Heart left ventricle (tissue), 16 donors: ENCODE data around the gene DZIP1. TPM values are rescaled to one million over a fixed set of nuclear protein-coding genes. Genes with fewer than 3 reads are reported as not detected.
A peak's percentile ranks its signal among the peaks of the same experiment; 100 is the strongest.

Experiments used
- ATAC-seq, 4 donors: fragments of 200-7000 bp; cut with Tn5 transposase; one replicate each; pipeline ENCODE4 v1.9.1; 2020 to 2022; ENCODE audit warnings: moderate library complexity in 4 of 4, mild to moderate bottlenecking in 3 of 4, moderate number of reproducible peaks in 1 of 4
- DNase-seq, 5 donors: peaks; one replicate each; pipeline ENCODE4 v3.0.0-alpha.2; 2020
- H3K27ac ChIP-seq, 12 donors: fragments of 200-600 bp; sonication (generic) in 4 of 12; one replicate each; pipeline versions ENCODE4 v1.5.0 to v1.8.0; 2016 to 2022; ENCODE audit warnings: mild to moderate bottlenecking in 2 of 12
- H3K27me3 ChIP-seq, 9 donors: fragments of 200-600 bp; sonication (generic) in 2 of 9; one replicate each; pipeline versions ENCODE4 v1.5.1 to v1.8.0; 2016 to 2022; ENCODE audit warnings: mild to moderate bottlenecking in 3 of 9
- H3K36me3 ChIP-seq, 9 donors: fragments of 200-600 bp; sonication (generic) in 2 of 9; one replicate each; pipeline versions ENCODE4 v1.5.0 to v1.8.0; 2018 to 2022; ENCODE audit warnings: mild to moderate bottlenecking in 2 of 9
- H3K4me1 ChIP-seq, 12 donors: fragments of 200-600 bp; sonication (generic) in 4 of 12; one replicate each; pipeline versions ENCODE4 v1.5.0 to v1.8.0; 2016 to 2022; ENCODE audit warnings: mild to moderate bottlenecking in 3 of 12
- H3K4me3 ChIP-seq, 12 donors: fragments of 200-600 bp; sonication (generic) in 4 of 12; one replicate each; pipeline versions ENCODE4 v1.5.0 to v1.8.0; 2017 to 2022; ENCODE audit warnings: mild to moderate bottlenecking in 9 of 12, moderate library complexity in 4 of 12
- H3K9me3 ChIP-seq, 12 donors: fragments of 200-600 bp; sonication (generic) in 4 of 12; one replicate each; pipeline versions ENCODE4 v1.5.0 to v1.8.0; 2016 to 2022; ENCODE audit warnings: mild to moderate bottlenecking in 1 of 12
- POLR2A ChIP-seq, 2 donors: fragments of 450-650 bp; IDR thresholded peaks; one replicate each; pipeline ENCODE4 v1.6.1; 2017; ENCODE audit warnings: antibody characterized with exemption in 2 of 2, mild to moderate bottlenecking in 2 of 2, moderate library complexity in 2 of 2
- WGBS, 4 donors: extraction: QIAGEN DNeasy Blood & Tissue Kit in 2 of 4; methylation state at CpG; one replicate each; pipeline versions ENCODE4 v1.1.5 to v1.1.7; 2013 to 2018; 5-methylcytosine and 5-hydroxymethylcytosine counted together
- intact Hi-C, 10 donors: fragments of 100-400 bp; cut with DNase I; formaldehyde crosslinking; loops; one replicate each; pipeline versions ENCODE4 v1.11.1 to v1.14.2; 2022
- polyA plus RNA-seq, 2 donors: library from polyadenylated mRNA; stranded (reverse); fragments of 200-250 nt; gene quantifications; one replicate each; pipeline ENCODE4 v1.2.3, GENCODE V29; 2013
- total RNA-seq, 9 donors: library from RNA; depleted of rRNA in 2 of 9; stranded (reverse); fragments of >200 nt in 2 of 9; fragmentation: NEBNext Ultra II Directional in 3 of 9; extraction: Animal tissue kit (Norgen Biotek cat#: 25700) in 3 of 9; gene quantifications; one replicate each; pipeline versions ENCODE4 v1.1.0 to v1.2.4, GENCODE V29; 2016 to 2023
- TF ChIP-seq, protein P1 (sequence below), 12 donors: fragments of 200-600 bp; sonication (generic) in 4 of 12; IDR thresholded peaks; one replicate each; pipeline versions ENCODE4 v1.5.0 to v1.8.0; 2018 to 2022; ENCODE audit warnings: antibody characterized with exemption in 12 of 12, mild to moderate bottlenecking in 5 of 12
- donor health status: ischemic (EF 13 %, LVEDD 7.1; RV severe dilation, severe dysfunction).
- donor health status: healthy with polysubstance abuse.
- donor health status: DM: no; HTN: yes; CAD: no.
- donor health status: DM: no; HTN: no; CAD: no.
- donor health status: ischemic (EF 25% LVEDD 6.9; RV normal size, moderate dysfunction).
- donor health status: ischemic (EF 25% LVEDD 5.7; RV mildly dilated, moderate dysfunction).
- donor health status: healthy.
- donor health status: DM: yes; HTN: yes; CAD: no.
- donor health status: ischemic (EF 35%, LVEDD 5.7; RV mildly dilated, moderate dysfunction).
- donor health status: nonischemic (EF 11% LVEDD 7.7; RV severe dilation, severe dysfunction).
- donor health status: DM: yes; HTN: yes; CAD: no.
- donor health status: PGD.
- donor health status: ischemic (EF 29% LVEDD 5.4; RV normal size, mild dysfunction).
- donor health status: nonischemic (EF 23%, LVEDD 6.1; RV moderate dilation, normal function).

The DZIP1 gene
- total and polyA plus RNA-seq, 11 donors = 1.9 to 6.9 (median 4.2) TPM

DNA sequence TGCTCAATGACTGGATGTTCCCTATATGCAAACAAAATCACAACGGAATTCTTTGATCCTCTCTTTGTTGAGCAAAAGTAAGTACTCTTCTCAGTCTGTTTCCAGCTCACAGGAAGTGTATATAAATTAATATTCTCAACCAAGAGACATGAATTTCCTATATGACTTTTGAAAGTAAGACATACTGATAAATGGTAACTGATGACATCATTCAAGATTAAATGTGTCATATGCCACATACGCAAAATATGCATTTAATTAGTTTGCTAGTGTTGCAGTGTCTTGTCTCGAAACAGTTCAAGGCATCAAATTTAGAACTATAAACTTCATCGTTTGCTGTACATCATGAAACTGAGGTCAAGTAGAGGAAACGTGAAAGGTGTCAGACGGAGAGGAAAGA is 84.1 kb downstream of the DZIP1 start:
- intact Hi-C loops = no loop called here
- peaks cover 0 to 28% (median 0%) of the 10 kb centered on the region in 9 donors for H3K27me3 ChIP-seq
- H3K27ac ChIP-seq = no peak overlapping the region
- no peaks in the 10 kb centered on the region for H3K9me3 ChIP-seq
- 81 to 87% (median 81%) methylated on average over 6 of the region's 6 CpGs for WGBS, 4 donors
- peaks cover 0 to 6% (median 0%) of the 10 kb centered on the region in 12 donors for H3K4me1 ChIP-seq
- no peak for ATAC-seq
- TF ChIP-seq POLR2A (IDR thresholded peaks at IDR 0.05) = no peak
- TF ChIP-seq, protein P1, sequence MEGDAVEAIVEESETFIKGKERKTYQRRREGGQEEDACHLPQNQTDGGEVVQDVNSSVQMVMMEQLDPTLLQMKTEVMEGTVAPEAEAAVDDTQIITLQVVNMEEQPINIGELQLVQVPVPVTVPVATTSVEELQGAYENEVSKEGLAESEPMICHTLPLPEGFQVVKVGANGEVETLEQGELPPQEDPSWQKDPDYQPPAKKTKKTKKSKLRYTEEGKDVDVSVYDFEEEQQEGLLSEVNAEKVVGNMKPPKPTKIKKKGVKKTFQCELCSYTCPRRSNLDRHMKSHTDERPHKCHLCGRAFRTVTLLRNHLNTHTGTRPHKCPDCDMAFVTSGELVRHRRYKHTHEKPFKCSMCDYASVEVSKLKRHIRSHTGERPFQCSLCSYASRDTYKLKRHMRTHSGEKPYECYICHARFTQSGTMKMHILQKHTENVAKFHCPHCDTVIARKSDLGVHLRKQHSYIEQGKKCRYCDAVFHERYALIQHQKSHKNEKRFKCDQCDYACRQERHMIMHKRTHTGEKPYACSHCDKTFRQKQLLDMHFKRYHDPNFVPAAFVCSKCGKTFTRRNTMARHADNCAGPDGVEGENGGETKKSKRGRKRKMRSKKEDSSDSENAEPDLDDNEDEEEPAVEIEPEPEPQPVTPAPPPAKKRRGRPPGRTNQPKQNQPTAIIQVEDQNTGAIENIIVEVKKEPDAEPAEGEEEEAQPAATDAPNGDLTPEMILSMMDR (IDR thresholded peaks at IDR 0.05) = no peak
- H3K36me3 ChIP-seq = no peaks in the 10 kb centered on the region
- no peak for DNase-seq
- no peak overlapping the region for H3K4me3 ChIP-seq

DNA sequence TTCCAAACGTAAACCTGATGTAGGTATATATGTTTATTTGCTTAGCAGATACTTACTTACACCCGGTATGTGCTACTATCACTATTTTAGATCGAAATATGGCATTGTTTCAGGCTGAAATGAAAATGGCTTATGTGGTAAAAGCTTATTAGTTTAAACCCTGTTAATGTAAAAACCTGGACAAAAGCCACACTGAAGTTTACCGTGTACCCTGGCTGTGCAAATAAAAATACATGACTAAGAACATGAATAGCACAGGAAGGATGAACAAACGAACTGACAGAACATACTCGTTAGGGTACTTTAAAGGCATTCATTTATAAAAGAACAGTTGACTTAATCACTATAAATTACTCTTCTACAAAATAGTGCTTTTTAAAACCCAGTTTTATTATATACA is 85.4 kb downstream of the DZIP1 start:
- no peaks in the 10 kb centered on the region for H3K9me3 ChIP-seq
- TF ChIP-seq, protein P1 (IDR thresholded peaks at IDR 0.05) = no peak
- TF ChIP-seq POLR2A (IDR thresholded peaks at IDR 0.05) = no peak
- 75 to 81% (median 80%) methylated on average over 6 of the region's 6 CpGs for whole genome bisulfite sequencing, 4 donors

DNA sequence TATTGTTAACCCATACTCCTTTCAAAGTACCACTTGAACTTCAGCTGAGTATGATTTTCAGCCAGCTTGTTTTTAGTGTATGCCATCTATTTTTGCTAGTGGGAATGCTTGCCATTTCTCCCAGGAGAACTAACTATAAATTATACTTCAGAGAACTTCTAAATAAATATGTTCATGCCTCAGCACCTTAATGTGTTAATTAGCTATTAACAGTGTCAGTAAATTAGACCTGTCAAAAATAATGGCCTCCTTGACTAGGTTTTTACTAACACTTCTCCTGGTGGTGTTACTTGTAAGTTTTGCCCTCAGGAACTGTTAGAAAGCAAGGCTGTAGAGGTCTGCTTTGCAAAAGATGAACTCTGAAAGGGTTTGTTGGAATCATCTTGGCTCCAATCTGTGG is 87.5 kb downstream of the DZIP1 start:
- H3K27me3 ChIP-seq = peaks cover 12 to 56% (median 22%) of the 10 kb centered on the region in 9 donors

More for the DNA sequence above, 85.4 kb downstream of the DZIP1 start:
- intact Hi-C loops = no loop called here
- Histone ChIP-seq H3K27me3 (peaks cover 0 to 35% (median 5%) of the 10 kb centered on the region in 9 donors), H3K4me1 (peaks cover 0 to 4% (median 0%) of the 10 kb centered on the region in 12 donors), H3K27ac (no peak overlapping the region), H3K4me3 (no peak overlapping the region), H3K36me3 (no peaks in the 10 kb centered on the region)
- DNase-seq (no peak), ATAC-seq (no peak)

DNA sequence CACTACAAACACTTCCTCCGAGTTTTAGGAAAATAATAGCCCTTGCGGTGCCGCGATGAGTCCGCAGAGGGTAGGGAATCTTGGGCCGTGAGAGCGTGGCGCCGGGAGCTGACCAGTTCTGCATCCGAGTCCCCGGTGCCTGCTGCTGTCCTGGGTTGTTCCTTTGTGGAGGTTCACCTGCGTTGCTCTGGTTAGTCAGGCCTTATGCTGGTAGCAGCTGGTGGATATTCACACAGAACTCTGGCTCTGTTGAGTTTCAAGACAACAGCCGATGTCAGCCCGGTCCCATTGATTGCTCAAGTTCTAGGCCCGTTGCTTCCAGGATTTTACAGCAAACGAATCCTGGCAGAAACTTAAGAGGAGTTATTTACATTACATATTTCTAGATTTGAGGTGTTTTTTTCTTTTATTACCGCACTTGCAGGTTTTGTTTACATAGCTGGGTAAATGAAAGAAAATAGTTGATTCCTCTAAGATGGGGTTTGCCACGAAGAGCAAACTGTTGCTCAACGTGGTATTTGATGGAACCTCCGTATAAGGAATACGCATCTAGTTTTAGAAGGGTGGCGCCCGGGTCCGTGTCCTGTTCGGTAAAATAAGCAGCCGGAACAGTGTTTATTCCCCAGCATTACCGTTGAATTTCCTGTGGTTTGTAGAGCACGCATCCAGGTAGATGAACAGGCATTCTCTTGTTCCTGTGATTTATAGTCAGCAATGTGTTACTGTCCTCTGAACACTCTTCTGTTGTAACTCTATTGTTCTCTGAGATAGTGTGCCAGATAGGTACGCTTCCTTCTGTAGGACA is 90.7 kb downstream of the DZIP1 start:
- intact Hi-C loops = no loop called here
- Histone ChIP-seq H3K4me1 (peaks cover 0 to 14% (median 5%) of the 10 kb centered on the region in 12 donors), H3K9me3 (no peaks in the 10 kb centered on the region), H3K36me3 (no peaks in the 10 kb centered on the region), H3K27me3 (peaks cover 12 to 79% (median 38%) of the 10 kb centered on the region in 9 donors), H3K4me3 (peak overlapping the region in 5 of 12 donors; percentile 6 to 31 (median 19)), H3K27ac (no peak overlapping the region)
- ATAC-seq (no peak), DNase-seq (no peak)
- TF ChIP-seq, protein P1 (IDR thresholded peaks at IDR 0.05) = no peak
- no peak for TF ChIP-seq POLR2A (IDR thresholded peaks at IDR 0.05)
- 43 to 53% (median 45%) methylated on average over 29 of the region's 29 CpGs for WGBS, 4 donors

More for the DNA sequence above, 87.5 kb downstream of the DZIP1 start:
- Histone ChIP-seq H3K4me1 (peaks cover 0 to 14% (median 5%) of the 10 kb centered on the region in 12 donors), H3K27ac (no peak overlapping the region), H3K9me3 (no peaks in the 10 kb centered on the region), H3K36me3 (no peaks in the 10 kb centered on the region), H3K4me3 (no peak overlapping the region)
- no peak for ATAC-seq
- intact Hi-C loops = no loop called here
- DNase-seq = no peak
- TF ChIP-seq, protein P1 (IDR thresholded peaks at IDR 0.05) = no peak
- TF ChIP-seq POLR2A (IDR thresholded peaks at IDR 0.05) = no peak
